Esophagus muscularis mucosa (tissue), 4 donors: ENCODE measurements around the gene PTTG1IP.

ENCODE experiments used
- CTCF ChIP-seq, 3 experiments: fragments of 200-600 bp in 2 of 3; fragments of 450-650 bp in 1 of 3; sonication (generic) in 2 of 3; IDR thresholded peaks; one replicate each; pipeline ENCODE4 v1.5.1; 2017 to 2019; ENCODE audit warnings: antibody characterized with exemption in 3 of 3, mild to moderate bottlenecking in 2 of 3, moderate library complexity in 1 of 3
- EP300 ChIP-seq: sonication (generic); formaldehyde crosslinking; IDR thresholded peaks from one replicate; pipeline ENCODE4 v1.6.1; 2017; ENCODE audit warnings: antibody characterized with exemption
- POLR2A ChIP-seq: fragments of 450-650 bp; IDR thresholded peaks from one replicate; pipeline ENCODE4 v1.6.1; 2017; ENCODE audit warnings: antibody characterized with exemption, moderate library complexity, mild to moderate bottlenecking, low read depth

DNA sequence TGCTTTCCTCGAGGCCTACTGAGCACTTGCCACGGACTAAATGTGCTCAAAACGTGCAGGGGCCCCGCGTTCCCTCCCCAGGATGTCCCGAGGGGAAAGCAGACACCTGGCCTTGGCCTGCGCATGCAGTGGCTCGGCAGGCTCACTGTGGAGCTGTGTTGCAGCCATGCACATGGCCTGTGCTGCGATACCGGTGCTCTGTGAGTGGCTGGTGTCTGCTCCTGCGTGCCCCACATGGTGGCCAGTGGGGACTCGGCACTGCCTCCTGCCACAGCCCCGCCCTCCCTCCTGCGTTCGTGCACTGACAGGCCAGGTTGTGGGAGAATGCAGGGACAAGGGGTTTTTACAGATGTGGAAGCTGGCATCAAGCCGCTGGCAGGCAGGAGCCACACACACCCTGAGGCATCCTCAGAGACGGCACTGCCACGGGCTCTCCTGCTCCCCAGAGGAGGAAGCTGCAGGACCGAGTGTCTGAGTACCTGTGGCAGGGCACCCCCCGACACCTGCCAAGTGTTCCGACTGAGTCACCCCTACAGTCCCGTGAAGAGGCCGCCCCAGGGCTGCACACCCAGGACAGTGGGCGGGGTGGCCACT lies 16.9 kb upstream of the PTTG1IP start:
- no peak for TF ChIP-seq CTCF (IDR thresholded peaks at IDR 0.05)
- no peak for TF ChIP-seq POLR2A
- no peak for TF ChIP-seq EP300
